Measurements from ENCODE around the gene TMEM258.

The TMEM258 gene

DNA sequence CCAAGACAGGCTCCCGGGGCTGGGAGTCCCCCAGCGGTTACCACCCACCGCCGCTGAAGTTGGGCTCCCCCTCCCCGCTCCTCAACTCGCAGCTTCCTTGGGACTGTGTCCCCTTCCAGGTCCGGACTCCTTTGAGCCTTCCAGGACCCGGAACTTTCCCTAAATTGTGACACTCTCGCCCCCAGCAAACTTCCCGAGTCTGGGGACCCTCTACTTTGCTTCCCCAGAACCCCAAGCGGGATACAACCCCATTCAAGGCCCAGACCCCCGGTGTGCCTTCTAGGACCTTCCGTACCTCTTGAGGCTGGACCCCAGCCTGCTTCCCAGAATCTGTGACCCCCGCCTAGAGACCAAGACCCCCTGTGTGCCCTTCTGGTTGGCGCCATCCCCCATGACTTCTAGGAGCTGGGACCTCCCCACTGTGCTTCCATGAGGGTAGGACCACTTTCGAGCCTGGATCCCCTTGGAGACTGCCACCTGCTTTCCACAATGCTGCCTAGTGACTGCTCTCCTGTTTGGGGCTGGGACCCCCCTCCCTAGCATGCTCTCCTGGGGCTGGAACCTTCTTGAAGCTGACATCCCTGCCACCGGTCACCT lies 39.4 kb downstream of the TMEM258 start:
- ChIA-PET POLR2A (ENCODE audit: low non-redundant PET) (no interaction called here), CTCF (interaction anchor here (0.7 to 1.0 kb wide), 4 partner anchors 12 to 58 kb away, joined by 3 to 4 read pairs (median 3); no protein-coding TSS in a partner anchor)
- no peak overlapping the region for H3K27ac ChIP-seq
- TF ChIP-seq, protein P1, sequence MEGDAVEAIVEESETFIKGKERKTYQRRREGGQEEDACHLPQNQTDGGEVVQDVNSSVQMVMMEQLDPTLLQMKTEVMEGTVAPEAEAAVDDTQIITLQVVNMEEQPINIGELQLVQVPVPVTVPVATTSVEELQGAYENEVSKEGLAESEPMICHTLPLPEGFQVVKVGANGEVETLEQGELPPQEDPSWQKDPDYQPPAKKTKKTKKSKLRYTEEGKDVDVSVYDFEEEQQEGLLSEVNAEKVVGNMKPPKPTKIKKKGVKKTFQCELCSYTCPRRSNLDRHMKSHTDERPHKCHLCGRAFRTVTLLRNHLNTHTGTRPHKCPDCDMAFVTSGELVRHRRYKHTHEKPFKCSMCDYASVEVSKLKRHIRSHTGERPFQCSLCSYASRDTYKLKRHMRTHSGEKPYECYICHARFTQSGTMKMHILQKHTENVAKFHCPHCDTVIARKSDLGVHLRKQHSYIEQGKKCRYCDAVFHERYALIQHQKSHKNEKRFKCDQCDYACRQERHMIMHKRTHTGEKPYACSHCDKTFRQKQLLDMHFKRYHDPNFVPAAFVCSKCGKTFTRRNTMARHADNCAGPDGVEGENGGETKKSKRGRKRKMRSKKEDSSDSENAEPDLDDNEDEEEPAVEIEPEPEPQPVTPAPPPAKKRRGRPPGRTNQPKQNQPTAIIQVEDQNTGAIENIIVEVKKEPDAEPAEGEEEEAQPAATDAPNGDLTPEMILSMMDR (conservative IDR thresholded peaks at IDR 0.05; ENCODE audit: low read depth): no peak
- DNase-seq (ENCODE audit: low spot score): no peak

DNA sequence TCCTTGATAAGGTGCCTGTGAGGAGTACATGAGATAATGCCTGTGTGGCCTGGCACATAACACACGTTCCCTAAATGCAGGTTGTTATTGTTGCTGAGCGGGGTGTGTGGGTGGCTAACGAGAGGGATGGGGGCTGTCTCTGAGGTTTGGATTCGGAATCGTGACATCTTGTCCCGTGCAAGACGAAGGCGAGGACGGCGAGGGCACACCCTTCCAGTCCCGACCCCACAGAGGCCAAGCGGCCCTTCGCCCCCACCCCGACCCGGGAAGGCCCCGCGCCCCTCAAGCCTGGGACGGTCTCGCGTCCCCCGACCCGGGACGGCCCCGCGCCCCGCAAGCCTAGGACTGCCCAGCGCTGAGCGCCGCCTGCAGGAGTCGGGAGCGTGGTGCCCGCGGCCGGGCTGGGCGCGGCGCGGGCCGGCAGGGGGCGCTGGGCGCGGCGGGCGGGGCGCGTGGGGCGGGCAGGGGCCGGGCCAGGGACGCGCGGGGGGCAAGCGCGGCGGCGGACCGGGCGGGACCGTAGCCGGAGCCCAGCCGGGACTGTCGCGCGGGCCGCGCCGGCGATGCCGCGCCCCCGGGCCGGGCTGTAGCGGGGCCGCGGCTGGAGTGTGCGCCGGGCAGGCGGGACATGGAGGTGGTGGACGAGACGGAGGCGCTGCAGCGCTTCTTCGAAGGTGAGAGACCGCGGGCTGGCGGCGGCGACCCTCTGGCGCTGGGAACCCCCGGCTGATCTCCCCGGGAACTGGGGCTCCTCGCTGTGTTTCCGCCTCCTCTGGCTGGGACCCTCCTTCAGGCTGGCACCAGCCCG lies 40.1 kb downstream of the TMEM258 start, which contains the start of gene MYRF:
Gene MYRF, plus strand, starts transcription at position 520 of the 808 bp plus-strand sequence. Its CDS starts 109 bp downstream, at position 629.
- ChIA-PET POLR2A (ENCODE audit: low non-redundant PET) (no interaction called here), CTCF (interaction anchor here (0.6 to 1.0 kb wide), 3 partner anchors 13 to 42 kb away, joined by 3 read pairs; no protein-coding TSS in a partner anchor)
- DNase-seq (ENCODE audit: low spot score): peak; percentile 31
- no peak within 1 kb of the TSS for H3K27ac ChIP-seq
- TF ChIP-seq, protein P1 (conservative IDR thresholded peaks at IDR 0.05; ENCODE audit: low read depth): peak; percentile 85

DNA sequence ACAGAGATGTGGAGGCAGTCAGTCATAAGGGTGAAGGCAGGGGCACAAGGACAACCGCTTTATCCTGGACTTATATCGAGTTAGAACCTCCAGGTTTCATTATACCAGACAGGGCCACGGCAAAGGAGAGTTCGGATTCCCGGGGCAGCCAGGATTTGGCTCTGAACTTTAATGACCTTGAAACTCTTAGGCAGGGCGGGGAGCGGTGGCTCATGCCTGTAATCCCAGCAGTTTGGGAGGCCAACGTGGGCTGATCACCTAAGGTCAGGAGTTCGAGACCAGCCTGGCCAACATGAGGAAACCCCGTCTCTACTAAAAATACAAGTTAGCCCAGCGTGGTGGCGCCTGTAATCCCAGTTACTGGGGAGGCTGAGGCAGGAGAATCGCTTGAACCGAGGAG lies 41.0 kb downstream of the TMEM258 start:
- CTCF ChIA-PET: interaction anchor here (0.5 to 0.7 kb wide), 6 partner anchors 20 to 506 kb away, joined by 3 to 5 read pairs (median 4); no protein-coding TSS in a partner anchor
- H3K27ac ChIP-seq: no peak overlapping the region
- TF ChIP-seq, protein P1 (conservative IDR thresholded peaks at IDR 0.05; ENCODE audit: low read depth): no peak
- no peak for DNase-seq (ENCODE audit: low spot score)
- POLR2A ChIA-PET (ENCODE audit: low non-redundant PET): no interaction called here

DNA sequence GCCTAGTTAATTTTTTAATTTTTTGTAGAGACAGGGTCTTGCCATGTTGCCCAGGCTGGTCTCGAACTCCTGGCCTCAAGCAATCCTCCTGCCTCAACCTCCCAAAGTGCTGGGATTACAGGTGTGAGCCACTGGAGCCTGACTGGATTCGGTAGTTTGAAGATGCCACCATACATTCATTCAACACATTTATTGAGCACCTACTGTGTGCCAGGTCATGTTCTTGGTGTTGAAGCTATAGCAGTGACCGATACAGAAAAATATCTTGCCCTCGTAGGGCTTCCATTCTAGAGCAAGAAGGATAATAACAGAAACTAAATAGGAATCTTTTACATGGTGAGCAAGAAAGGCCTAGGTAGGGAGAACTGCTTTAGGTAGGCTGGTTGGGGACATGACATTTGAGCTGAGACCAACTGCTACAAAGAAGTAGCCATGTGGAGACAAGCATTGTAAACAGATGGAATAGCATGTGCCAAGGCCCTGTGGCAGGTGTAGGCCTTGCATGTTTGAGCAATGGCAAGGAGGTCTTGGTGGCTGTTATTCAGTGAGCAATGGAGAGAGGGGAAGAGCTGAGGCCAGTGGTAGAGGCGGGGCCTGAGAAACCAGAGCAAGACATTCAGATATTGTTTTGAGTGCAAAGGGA lies 41.6 kb downstream of the TMEM258 start:
- H3K27ac ChIP-seq: no peak overlapping the region
- DNase-seq (ENCODE audit: low spot score): no peak
- CTCF ChIA-PET: interaction anchor here (0.5 to 0.6 kb wide), 4 partner anchors 19 to 506 kb away, joined by 3 to 4 read pairs (median 4); no protein-coding TSS in a partner anchor
- POLR2A ChIA-PET (ENCODE audit: low non-redundant PET): no interaction called here
- TF ChIP-seq, protein P1 (conservative IDR thresholded peaks at IDR 0.05; ENCODE audit: low read depth): no peak

DNA sequence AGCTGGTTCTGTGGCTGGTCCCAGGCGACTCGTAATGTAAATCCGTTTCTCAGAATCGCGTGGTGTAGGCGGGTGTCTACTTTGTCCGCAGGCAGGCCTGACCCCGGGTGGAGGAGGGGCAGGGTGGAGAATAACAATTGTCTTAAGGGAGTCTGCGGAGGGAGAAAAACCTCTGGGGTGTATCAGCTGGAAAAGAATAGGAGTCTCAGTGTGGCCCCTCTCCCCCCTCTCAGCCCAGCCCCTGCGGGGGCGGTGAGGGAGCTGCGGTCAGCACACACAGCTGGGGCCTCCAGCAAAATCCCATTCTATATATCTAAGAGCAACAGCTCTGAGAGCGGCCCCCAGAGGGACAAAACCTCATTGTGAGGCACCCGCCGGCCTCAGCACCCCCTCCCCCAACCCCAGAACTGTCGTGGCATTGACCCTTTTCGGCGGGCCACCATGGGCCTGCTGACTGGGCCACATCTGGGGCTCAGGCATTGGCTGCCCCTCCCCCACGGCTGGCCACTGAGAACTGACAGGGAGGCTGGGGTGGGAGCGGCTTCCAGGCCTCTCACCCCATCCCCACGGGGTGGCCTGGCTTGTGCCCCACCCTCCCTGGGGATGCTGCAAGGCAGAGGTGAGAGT lies 42.7 kb downstream of the TMEM258 start:
- ChIA-PET POLR2A (ENCODE audit: low non-redundant PET) (interaction anchor here (0.6 kb wide), 1 partner anchor 222 kb away, joined by 3 read pairs; no protein-coding TSS in a partner anchor), CTCF (interaction anchor here (0.6 to 1.6 kb wide), 5 partner anchors 38 to 765 kb away, joined by 3 to 5 read pairs (median 3); no protein-coding TSS in a partner anchor)
- TF ChIP-seq, protein P1 (conservative IDR thresholded peaks at IDR 0.05; ENCODE audit: low read depth): no peak
- no peak for DNase-seq (ENCODE audit: low spot score)
- H3K27ac ChIP-seq: no peak overlapping the region

DNA sequence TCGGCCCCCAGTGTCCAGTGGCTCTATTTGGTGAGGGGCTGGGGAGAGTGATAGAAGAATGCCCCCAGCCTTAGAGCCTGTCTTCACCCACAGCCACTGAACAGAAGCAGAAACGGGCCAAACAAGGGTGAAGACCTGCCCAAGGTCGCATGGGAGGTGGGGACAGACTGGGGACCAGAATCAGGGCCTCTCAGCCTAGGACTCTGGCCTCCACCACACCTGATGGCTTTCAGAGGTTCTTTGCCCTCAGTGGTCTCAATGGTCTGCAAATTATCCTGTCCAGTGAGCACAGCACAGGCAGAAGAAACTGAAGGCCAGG lies 44.5 kb downstream of the TMEM258 start:
- POLR2A ChIA-PET (ENCODE audit: low non-redundant PET): no interaction called here
- TF ChIP-seq, protein P1 (conservative IDR thresholded peaks at IDR 0.05; ENCODE audit: low read depth): peak; percentile 42

More for the DNA sequence above, 44.5 kb downstream of the TMEM258 start:
- no peak for DNase-seq (ENCODE audit: low spot score)
- CTCF ChIA-PET: interaction anchor here (0.6 to 1.4 kb wide), 11 partner anchors 10 to 795 kb away, joined by 3 to 17 read pairs (median 5); no protein-coding TSS in a partner anchor
- H3K27ac ChIP-seq: no peak overlapping the region

All from RWPE1 (cell line).